HG03045 (cell line): ENCODE measurements around the gene DDX56.
"Not testable (repeated sequence)": the region's sequence is repeated elsewhere in the genome, so short reads cannot be mapped to it uniquely, and the experiment has no call there.

Experiments used
- ATAC-seq: cut with Tn5 transposase; IDR thresholded peaks from one replicate; pipeline ENCODE4 v1.9.1; 2021; ENCODE audit warnings: mild to moderate bottlenecking, moderate library complexity; ENCODE audit not compliant: unreplicated experiment

DDX56 gene

DNA sequence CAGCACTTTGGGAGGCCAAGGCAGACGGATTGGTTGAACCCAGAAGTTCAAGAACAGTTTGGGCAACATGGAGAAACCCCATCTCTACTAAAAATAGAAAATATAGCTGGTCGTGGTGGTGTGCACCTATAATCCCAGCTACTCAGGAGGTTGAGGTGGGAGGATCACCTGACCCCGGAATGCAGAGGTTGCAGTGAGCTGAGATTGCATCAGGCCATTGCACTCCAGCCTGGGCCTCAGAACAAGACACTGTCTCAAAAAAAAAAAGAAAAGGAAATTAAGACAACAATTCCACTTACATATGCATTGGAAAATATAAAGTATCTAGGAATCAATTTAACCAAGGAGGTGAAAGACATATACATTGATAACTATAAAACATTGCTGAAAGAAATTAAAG is 25.5 kb upstream of the DDX56 start:
- no peak for ATAC-seq

DNA sequence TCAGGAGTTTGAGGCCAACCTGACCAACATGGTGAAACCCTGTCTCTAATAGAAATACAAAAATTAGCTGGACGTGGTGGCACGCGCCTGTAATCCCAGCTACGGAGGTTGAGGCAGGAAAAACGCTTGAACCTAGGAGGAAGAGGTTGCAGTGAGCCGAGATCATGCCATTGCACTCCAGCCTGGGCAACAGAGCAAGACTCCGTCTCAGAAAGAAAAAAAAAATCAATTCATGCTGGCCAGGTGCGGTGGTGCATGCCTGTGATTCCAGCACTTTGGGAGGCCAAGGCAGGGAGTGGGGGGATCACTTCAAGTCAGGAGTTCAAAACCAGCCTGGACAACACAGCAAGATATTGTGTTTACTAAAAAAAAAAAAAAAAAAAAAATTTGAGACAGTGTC is 23.5 kb upstream of the DDX56 start:
- ATAC-seq, result not testable (repeated sequence)

DNA sequence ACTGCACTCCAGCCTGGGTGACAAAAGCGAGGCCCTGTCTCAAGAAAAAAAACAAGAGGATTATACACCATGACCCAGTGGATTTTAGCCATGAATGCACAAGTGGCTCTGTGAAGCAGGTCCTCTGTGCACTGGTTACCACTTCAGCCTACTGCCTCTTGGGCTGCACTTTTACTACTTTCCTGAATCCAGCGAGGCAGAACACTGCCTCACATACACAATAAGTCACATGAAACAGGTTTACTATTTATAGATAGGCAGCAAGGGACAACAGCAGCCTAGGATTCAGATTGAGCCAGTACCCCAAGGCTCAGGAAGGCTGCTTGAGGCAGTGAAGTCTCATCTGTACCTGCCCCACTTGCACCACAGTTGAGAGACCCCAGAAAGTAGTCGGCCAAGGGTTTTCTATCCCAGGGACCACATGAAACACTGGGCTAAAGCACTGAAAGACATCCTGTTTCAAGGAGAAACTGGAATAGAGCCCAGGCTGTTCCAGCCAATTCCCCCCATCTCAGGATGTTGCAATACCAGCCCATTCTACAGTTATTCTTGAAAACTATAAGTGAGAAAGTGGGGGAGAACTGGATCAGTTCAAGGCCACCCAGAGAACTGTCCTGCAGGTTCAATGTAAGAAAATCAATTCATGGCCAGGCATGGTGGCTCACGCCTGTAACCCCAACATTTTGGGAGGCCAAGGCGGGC is 22.4 kb upstream of the DDX56 start:
- no peak for ATAC-seq

- no peak for ATAC-seq
These were observed 17.2 kb upstream of the DDX56 start for GRCh38 chr7:44590910-44591309.

GRCh38 chr7:44587843-44588711 is 14.4 kb upstream of the DDX56 start:
- ATAC-seq, result no peak

GRCh38 chr7:44583146-44583865 is 9.6 kb upstream of the DDX56 start:
- ATAC-seq, result no peak

DNA sequence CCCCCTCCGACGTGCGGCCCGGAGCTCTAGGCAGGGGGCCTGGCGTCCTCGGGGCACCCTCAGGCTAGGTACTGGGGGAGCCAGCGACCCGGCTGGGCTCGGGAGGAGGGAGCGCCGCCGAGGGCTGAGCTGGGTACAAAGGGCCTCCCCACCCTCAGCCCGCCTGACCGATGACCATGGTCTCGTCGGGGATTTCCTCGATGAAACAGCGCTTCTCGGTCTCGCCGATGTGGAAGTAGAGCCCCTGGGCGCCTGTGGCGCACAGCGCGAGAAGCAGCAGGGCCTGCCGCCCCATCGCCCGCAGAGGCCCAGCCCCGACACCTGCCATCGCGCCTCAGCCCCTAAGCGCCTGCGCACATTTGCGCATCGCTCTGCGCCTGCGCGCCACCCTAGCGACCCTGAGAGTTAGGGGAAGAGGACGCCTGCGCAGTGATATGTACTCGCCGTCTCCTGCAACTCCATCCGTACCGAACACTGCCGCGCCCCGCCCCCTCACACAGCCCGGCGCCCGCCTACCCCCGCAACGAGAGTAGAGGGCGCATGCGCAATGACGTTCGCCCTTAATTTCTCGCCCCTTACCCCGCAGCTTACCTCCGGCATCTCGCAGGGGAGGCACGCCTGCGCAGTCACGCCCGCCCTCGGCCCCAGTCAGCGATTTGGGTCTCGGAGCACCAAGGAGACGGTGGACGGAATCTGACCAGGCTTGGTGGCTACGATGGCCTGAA is 8.3 kb upstream of the DDX56 start, which contains the start of gene TMED4:
TMED4 (minus strand) TSS at position 353 of the 725 bp plus-strand sequence; CDS start at position 328, 25 bp downstream.
- ATAC-seq, result peak; percentile 84

- ATAC-seq, result peak; percentile 33
These were observed 7.5 kb upstream of the DDX56 start for GRCh38 chr7:44580945-44581878.

- no peak for ATAC-seq
These were observed 2.5 kb upstream of the DDX56 start for GRCh38 chr7:44576228-44576627.

DNA sequence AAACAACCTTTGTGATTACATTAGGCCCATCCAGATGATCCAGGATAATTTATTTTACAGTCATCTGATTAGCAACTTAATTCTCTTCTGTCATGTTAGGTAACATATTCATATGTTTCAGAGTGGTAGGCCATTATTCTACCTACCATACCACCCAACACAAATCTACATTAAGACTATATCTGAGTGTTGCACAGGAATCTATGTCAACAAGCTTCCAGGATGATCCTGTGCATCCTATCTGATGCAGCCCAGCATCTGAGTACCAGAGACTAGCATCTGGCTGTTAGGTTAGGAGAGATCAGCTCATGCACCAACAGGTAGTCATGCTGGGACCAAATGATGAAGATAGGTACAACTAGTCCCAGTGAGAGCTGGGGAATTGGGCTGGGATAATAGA is 1.3 kb upstream of the DDX56 start:
- ATAC-seq, result no peak

- ATAC-seq, result no peak
These were observed 672 bp upstream of the DDX56 start for GRCh38 chr7:44574287-44574872.

DNA sequence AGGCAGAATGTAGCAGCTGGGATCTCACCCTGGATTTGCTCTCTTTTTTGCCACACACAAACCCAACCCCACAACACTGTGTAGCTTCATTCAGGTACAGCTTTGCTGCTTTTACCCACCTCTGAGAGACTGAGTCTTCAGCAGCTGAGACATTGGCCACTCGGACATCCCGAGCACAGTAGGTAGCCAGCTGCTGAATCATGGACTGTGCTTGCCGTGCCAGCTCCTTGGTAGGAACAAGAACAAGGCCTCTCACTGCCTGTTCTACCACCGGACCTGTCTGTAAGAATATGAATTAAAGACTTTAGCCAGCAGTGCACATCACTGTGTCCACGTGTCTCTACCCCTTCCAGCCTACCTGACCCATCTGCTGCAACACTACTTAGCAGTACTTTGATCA is 937 bp downstream of the DDX56 start:
- no peak for ATAC-seq

DNA sequence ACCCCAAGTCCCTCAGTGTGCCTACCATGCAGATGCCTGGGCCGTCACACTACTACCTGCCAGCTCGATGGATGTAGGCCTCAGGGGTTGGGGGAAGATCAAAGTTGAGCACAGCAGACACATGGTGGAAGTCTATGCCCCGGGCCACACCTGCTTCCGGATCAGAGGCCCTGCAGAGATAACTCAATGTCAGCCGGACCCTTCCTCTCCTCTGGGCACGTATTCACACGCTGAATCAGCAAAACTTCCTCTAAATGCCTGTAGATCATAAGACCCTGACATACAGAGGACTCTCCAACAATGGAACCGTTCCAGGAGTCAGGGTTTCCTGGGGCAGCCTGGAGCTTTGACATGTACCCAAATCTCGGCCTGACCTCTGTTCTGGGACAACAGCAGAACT is 3.7 kb downstream of the DDX56 start:
- no peak for ATAC-seq

DNA sequence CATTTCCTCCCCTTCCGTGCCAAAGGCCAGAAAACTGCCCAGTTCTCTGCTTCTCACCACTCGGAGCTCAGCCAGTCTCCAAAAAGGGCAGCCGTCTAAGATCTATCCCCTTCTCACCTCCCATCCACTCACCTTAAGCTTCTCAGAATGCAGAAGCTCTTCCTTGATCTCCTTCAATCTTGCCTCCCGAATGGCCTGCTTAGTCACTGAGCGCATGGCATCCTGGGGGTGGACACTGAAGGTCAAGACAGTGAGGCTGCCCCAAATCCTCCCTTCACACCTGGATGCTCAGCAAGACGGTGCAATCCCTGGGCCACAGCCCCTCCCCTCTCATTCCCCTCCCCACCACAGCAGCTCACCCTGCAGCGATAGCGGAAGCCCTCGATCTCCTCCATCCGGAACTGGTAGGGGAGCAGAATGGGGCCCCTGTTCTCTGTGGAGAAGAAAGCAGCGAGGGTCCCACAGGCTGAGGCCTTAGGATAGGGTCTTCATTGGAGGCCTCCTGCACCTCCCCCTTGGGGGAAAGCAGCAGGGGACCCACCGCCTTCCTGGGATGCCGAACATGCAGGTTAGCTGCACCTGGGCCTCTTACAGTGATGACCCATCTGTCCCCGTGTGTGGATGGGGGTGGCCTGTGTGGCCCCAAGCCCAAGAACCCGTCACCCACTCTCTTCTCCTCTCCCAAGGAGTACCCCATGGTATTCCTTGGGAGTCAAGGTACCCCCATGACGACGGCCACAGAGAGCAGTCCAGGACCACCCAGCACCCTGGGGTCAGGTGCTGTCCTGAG is 4.7 kb downstream of the DDX56 start:
- no peak for ATAC-seq

DNA sequence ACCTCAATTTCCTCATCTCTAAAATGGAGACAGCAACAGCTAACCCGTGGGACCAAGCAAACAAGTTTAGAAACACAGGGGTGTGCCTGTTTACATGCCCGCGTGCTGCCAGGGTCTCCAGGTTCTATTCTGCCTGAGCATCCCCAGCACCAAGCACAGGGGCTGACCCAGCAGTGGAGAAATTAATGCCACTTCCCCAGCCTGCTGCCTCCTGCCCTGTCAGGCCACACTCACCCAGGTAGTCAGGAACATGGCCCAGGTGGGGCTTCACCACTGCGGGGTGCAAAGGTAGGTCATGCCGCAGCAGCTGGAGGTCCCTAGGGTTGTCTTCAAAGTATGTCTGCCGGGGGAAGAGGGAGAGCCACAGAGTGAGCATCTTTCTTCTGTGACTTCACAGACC is 5.8 kb downstream of the DDX56 start:
- no peak for ATAC-seq

GRCh38 chr7:44566680-44567079 is 7.0 kb downstream of the DDX56 start:
- no peak for ATAC-seq

DNA sequence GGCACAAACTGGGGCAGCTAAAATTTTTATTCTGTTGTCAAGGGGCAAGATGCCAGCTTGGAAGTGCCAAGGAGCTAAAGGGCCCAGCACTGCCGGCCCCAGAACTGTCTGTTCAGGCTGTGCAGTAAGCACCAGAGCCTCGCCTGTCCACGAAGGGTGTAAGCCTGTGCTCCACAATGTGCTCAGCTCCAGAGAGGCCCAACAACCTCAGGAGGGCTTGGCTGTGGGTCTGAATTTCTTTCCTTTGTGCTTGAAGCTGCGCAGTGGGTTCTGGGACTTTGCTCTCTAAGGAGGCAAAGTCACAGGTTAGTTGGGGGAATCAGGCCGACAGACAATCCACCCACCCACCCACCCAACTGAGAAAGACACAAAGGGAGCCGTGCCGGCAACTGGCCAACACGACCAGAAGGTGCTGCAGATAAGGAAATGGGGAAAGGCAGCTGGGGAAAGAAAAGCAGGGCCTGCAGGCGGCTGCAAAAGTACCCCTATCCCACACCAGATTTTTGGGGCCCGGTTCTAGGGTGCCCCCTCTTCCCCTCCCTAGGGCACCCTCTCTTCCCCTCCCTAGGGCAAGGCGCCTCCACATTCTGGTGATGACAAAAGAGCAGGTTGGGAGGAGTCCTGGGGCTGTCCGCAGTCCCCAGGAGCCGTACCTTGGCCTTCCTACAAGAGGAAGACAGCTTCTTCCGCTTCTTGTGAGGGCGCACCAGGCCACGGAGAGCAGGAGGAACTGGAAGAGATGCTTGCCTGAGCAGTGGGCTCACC is 7.7 kb downstream of the DDX56 start:
- ATAC-seq, result peak; percentile 17
